Measurements from ENCODE around the gene DNM3.
A peak's percentile ranks its signal among the peaks of the same experiment; 100 is the strongest.
"Not testable (repeated sequence)": the region's sequence is repeated elsewhere in the genome, so short reads cannot be mapped to it uniquely, and the experiment has no call there.

Gene DNM3

GRCh38 chr1:171984850-171985485, 143.7 kb downstream of the DNM3 start:
- DNase-seq, result peak; percentile 34 to 53

- DNase-seq, result no peak
These were observed 144.3 kb downstream of the DNM3 start for GRCh38 chr1:171985639-171986038.

GRCh38 chr1:171988243-171988885, 147.1 kb downstream of the DNM3 start:
- no peak for DNase-seq

GRCh38 chr1:171990371-171990770, 149.1 kb downstream of the DNM3 start:
- no peak for DNase-seq

- no peak for DNase-seq
These were observed 153.0 kb downstream of the DNM3 start for GRCh38 chr1:171994293-171994692.

- DNase-seq, result no peak
These were observed 154.3 kb downstream of the DNM3 start for GRCh38 chr1:171995573-171995972.

GRCh38 chr1:171997936-171998335, 156.6 kb downstream of the DNM3 start:
- DNase-seq, result no peak

- no peak for DNase-seq
These were observed 157.4 kb downstream of the DNM3 start for GRCh38 chr1:171998711-171999110.

GRCh38 chr1:171999756-172000155, 158.5 kb downstream of the DNM3 start:
- no peak for DNase-seq

GRCh38 chr1:172001288-172001687, 160.0 kb downstream of the DNM3 start:
- DNase-seq, result no peak

- peak; percentile 18 to 51 for DNase-seq
These were observed 161.5 kb downstream of the DNM3 start for GRCh38 chr1:172002725-172003345.

GRCh38 chr1:172003766-172004530, 162.7 kb downstream of the DNM3 start:
- no peak for DNase-seq

- no peak for DNase-seq
These were observed 163.4 kb downstream of the DNM3 start for GRCh38 chr1:172004671-172005070.

GRCh38 chr1:172005856-172006255, 164.6 kb downstream of the DNM3 start:
- DNase-seq, result no peak

- DNase-seq, result no peak
These were observed 165.4 kb downstream of the DNM3 start for GRCh38 chr1:172006660-172007059.

GRCh38 chr1:172018727-172019311, 177.5 kb downstream of the DNM3 start:
- DNase-seq, result no peak

- no peak for DNase-seq
These were observed 178.7 kb downstream of the DNM3 start for GRCh38 chr1:172019976-172020375.

- no peak for DNase-seq
These were observed 183.2 kb downstream of the DNM3 start for GRCh38 chr1:172024516-172024915.

GRCh38 chr1:172024944-172025738, 183.8 kb downstream of the DNM3 start:
- not testable (repeated sequence) for DNase-seq

- no peak for DNase-seq
These were observed 199.2 kb downstream of the DNM3 start for GRCh38 chr1:172040466-172040865.

GRCh38 chr1:172041102-172041501, 199.8 kb downstream of the DNM3 start:
- no peak for DNase-seq

GRCh38 chr1:172041742-172042141, 200.4 kb downstream of the DNM3 start:
- no peak for DNase-seq
